Right lobe of liver (tissue), 6 donors: ENCODE results near the gene TFAP2C. TPM values are rescaled to one million over a fixed set of nuclear protein-coding genes. Genes with fewer than 3 reads are reported as not detected.

Experiments used
- ATAC-seq, 4 donors: fragments of 200-7000 bp; cut with Tn5 transposase; one replicate each; pipeline ENCODE4 v1.9.1; 2020; ENCODE audit warnings: mild to moderate bottlenecking in 4 of 4, moderate library complexity in 4 of 4
- DNase-seq, 3 donors: peaks; one replicate each; pipeline ENCODE4 v3.0.0-alpha.2; 2020
- H3K27ac ChIP-seq, 3 donors: fragments of 200-600 bp; one replicate each; pipeline ENCODE4 v1.8.0; 2022
- H3K27me3 ChIP-seq, 2 donors: fragments of 200-600 bp; one replicate each; pipeline ENCODE4 v1.8.0; 2022
- H3K36me3 ChIP-seq, 4 donors: fragments of 200-600 bp; sonication (generic) in 1 of 4; one replicate each; pipeline versions ENCODE4 v1.5.1 to v1.8.0; 2017 to 2022; ENCODE audit warnings: control low read depth in 1 of 4
- H3K4me1 ChIP-seq, 4 donors: fragments of 200-600 bp; sonication (generic) in 1 of 4; one replicate each; pipeline versions ENCODE4 v1.5.1 to v1.8.0; 2017 to 2022; ENCODE audit warnings: control low read depth in 1 of 4
- H3K4me3 ChIP-seq, 3 donors: fragments of 200-600 bp; one replicate each; pipeline ENCODE4 v1.8.0; 2022
- H3K9me3 ChIP-seq, 4 donors: fragments of 200-600 bp; sonication (generic) in 1 of 4; one replicate each; pipeline versions ENCODE4 v1.5.1 to v1.8.0; 2017 to 2022; ENCODE audit warnings: control low read depth in 1 of 4
- POLR2A ChIP-seq: fragments of 450-650 bp; IDR thresholded peaks from one replicate; pipeline ENCODE4 v1.6.1; 2017; ENCODE audit warnings: antibody characterized with exemption, mild to moderate bottlenecking
- WGBS: methylation state at CpG from one replicate; pipeline ENCODE4 v1.1.6; 2018; ENCODE audit warnings: low coverage, low lambda C conversion rate; ENCODE audit not compliant: insufficient coverage; ENCODE audit errors: missing lambda C conversion rate; 5-methylcytosine and 5-hydroxymethylcytosine counted together
- intact Hi-C, 2 donors: fragments of 100-400 bp; cut with DNase I; formaldehyde crosslinking; loops; one replicate each; pipeline versions ENCODE4 v1.11.2 to v1.14.1; 2022
- total RNA-seq, 6 experiments: library from RNA; depleted of rRNA in 2 of 6; stranded (reverse); fragments of >200 nt in 2 of 6; fragmentation: NEBNext Ultra II Directional in 3 of 6; extraction: Animal tissue kit (Norgen Biotek cat#: 25700) in 3 of 6; gene quantifications; one replicate each; pipeline versions ENCODE4 v1.1.0 to v1.2.4, GENCODE V29; 2016 to 2023
- TF ChIP-seq, protein P1 (sequence below), 4 donors: fragments of 200-600 bp in 3 of 4; fragments of 450-650 bp in 1 of 4; IDR thresholded peaks; one replicate each; pipeline versions ENCODE4 v1.5.1 to v1.8.0; 2016 to 2022; ENCODE audit warnings: antibody characterized with exemption in 4 of 4, mild to moderate bottlenecking in 2 of 4
- donor health status: DM: no; HTN: yes; CAD: no.
- donor health status: DM: no; HTN: no; CAD: no.
- donor health status: DM: no; HTN: no; CAD: no.
- donor health status: DM: no; HTN: yes; CAD: no.
- donor health status: DM: no; HTN: yes; CAD: no.

TFAP2C gene
- total RNA-seq, 6 experiments from 2014 or later = not detected

GRCh38 chr20:56629464-56630085 is 469 bp downstream of the TFAP2C start:
- peaks cover 0 to 29% (median 4%) of the 10 kb centered on the region in 4 donors for H3K4me1 ChIP-seq
- no peak overlapping the region for H3K27ac ChIP-seq
- intact Hi-C loops = no loop called here
- peaks cover 26 to 58% of the 10 kb centered on the region in 2 donors for H3K27me3 ChIP-seq
- no peaks in the 10 kb centered on the region for H3K9me3 ChIP-seq
- DNase-seq (no peak), ATAC-seq (no peak)
- WGBS = 3% methylated on average over 30 of the region's 39 CpGs
- H3K4me3 ChIP-seq = peak overlapping the region in 1 of 3 donors; percentile 11
- H3K36me3 ChIP-seq = no peaks in the 10 kb centered on the region
- TF ChIP-seq, protein P1, sequence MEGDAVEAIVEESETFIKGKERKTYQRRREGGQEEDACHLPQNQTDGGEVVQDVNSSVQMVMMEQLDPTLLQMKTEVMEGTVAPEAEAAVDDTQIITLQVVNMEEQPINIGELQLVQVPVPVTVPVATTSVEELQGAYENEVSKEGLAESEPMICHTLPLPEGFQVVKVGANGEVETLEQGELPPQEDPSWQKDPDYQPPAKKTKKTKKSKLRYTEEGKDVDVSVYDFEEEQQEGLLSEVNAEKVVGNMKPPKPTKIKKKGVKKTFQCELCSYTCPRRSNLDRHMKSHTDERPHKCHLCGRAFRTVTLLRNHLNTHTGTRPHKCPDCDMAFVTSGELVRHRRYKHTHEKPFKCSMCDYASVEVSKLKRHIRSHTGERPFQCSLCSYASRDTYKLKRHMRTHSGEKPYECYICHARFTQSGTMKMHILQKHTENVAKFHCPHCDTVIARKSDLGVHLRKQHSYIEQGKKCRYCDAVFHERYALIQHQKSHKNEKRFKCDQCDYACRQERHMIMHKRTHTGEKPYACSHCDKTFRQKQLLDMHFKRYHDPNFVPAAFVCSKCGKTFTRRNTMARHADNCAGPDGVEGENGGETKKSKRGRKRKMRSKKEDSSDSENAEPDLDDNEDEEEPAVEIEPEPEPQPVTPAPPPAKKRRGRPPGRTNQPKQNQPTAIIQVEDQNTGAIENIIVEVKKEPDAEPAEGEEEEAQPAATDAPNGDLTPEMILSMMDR (IDR thresholded peaks at IDR 0.05) = no peak
- TF ChIP-seq POLR2A = no peak

DNA sequence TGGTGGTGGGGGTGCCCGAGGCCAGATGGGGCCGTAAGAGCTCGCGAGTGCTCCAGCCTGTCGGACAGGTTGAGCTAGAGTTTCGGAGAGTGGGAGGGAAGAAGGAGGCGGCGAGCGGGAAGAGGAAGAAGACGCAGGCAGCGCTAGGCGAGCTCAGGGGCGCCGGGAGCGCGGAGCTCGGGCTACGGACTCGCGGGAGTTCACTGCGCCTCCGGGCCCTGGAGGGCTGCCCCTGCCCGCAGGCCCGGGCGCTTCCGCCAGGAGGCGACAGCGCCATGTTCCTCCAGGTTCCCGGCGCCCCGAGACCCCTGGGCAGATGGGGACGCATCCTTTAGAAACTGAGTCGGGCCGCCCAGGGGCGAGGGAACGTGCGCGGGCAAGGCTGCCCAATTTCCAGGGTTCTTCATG is 984 bp downstream of the TFAP2C start:
- Histone ChIP-seq H3K27me3 (peaks cover 26 to 55% of the 10 kb centered on the region in 2 donors), H3K36me3 (no peaks in the 10 kb centered on the region), H3K27ac (no peak overlapping the region), H3K4me3 (no peak overlapping the region), H3K9me3 (no peaks in the 10 kb centered on the region), H3K4me1 (peaks cover 0 to 29% (median 4%) of the 10 kb centered on the region in 4 donors)
- intact Hi-C loops = no loop called here
- DNase-seq (no peak), ATAC-seq (peak; percentile 24 to 29 (median 25))
- TF ChIP-seq POLR2A = no peak
- TF ChIP-seq, protein P1 (IDR thresholded peaks at IDR 0.05) = peak in 3 of 4 donors; percentile 9 to 26 (median 17)
- 0% methylated on average over 1 of the region's 38 CpGs for WGBS

DNA sequence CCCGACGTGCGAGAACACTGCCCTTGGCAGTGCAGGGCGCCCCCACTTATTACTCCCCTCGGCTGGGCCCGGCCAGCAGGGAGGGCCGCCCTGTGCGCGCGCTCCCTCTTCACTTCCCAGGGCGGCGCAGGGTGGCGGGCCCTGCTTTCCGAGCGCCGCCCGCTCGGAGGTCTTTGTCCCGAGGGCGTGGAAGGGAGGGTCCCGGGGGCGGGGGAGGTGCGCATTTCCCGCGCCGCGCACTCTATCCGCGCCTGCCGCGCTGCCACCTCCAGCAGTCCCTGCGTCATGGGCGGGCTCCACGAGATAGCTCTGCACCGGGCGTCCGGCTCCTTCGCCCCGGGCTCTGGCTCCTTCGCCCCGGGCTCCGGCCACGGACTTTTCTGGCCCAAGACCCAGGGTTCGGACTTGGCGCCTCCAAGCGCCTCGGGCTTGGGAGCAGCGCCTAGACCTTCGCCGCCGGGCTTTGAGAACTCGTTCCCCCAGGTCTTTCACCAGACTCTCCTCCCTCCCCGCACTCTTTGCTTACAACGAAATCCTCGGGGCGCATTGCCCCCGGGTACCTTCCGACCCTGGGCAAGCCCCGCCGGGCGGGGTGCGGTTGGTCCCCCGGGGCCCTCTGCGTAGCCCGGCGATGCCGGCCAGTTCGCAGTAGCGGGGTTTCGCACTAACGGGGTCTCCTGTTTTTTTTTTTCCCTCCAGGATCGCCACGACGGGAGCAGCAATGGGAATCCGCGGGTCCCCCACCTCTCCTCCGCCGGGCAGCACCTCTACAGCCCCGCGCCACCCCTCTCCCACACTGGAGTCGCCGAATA is 1.6 kb downstream of the TFAP2C start:
- H3K4me1 ChIP-seq = peaks cover 0 to 29% (median 4%) of the 10 kb centered on the region in 4 donors
- no peak overlapping the region for H3K4me3 ChIP-seq
- H3K27me3 ChIP-seq = peaks cover 26 to 49% of the 10 kb centered on the region in 2 donors
- TF ChIP-seq POLR2A = no peak
- TF ChIP-seq, protein P1 (IDR thresholded peaks at IDR 0.05) = no peak
- no peak overlapping the region for H3K27ac ChIP-seq
- intact Hi-C loops = no loop called here
- DNase-seq (no peak), ATAC-seq (no peak)
- H3K36me3 ChIP-seq = no peaks in the 10 kb centered on the region
- WGBS = 2% methylated on average over 7 of the region's 82 CpGs
- no peaks in the 10 kb centered on the region for H3K9me3 ChIP-seq

DNA sequence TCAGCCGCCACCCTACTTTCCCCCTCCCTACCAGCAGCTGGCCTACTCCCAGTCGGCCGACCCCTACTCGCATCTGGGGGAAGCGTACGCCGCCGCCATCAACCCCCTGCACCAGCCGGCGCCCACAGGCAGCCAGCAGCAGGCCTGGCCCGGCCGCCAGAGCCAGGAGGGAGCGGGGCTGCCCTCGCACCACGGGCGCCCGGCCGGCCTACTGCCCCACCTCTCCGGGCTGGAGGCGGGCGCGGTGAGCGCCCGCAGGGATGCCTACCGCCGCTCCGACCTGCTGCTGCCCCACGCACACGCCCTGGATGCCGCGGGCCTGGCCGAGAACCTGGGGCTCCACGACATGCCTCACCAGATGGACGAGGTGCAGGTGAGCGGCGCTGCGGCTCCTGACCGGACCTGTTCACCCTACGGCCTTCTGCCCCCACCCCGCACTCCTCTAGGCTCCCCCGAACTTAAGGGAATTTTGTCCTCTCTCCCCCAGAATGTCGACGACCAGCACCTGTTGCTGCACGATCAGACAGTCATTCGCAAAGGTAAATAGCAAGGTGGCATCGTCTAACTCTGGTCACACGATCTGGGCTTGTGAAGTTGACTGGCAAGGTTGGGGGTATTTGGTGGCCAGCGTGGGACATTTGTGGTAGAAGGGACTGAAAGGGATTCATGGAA is 2.3 kb downstream of the TFAP2C start:
- TF ChIP-seq POLR2A = no peak
- TF ChIP-seq, protein P1 (IDR thresholded peaks at IDR 0.05) = no peak
- ATAC-seq = no peak
- H3K9me3 ChIP-seq = no peaks in the 10 kb centered on the region
- no peak overlapping the region for H3K4me3 ChIP-seq
- H3K4me1 ChIP-seq = peaks cover 0 to 29% (median 4%) of the 10 kb centered on the region in 4 donors
- WGBS = 0% methylated on average over 4 of the region's 48 CpGs
- intact Hi-C loops = no loop called here
- no peak overlapping the region for H3K27ac ChIP-seq
- no peak for DNase-seq
- peaks cover 21 to 49% of the 10 kb centered on the region in 2 donors for H3K27me3 ChIP-seq
- no peaks in the 10 kb centered on the region for H3K36me3 ChIP-seq
